Posterior cingulate gyrus (tissue), 11 donors: ENCODE data around the gene JAG2.

Experiments used
- DNase-seq, 10 donors: peaks; one replicate each; pipeline versions ENCODE4 v3.0.0 to v3.0.0-alpha.2; 2020 to 2021; ENCODE audit warnings: mixed read lengths in 3 of 10
- intact Hi-C: fragments of 100-400 bp; cut with DNase I; formaldehyde crosslinking; loops from one replicate; pipeline ENCODE4 v1.15.1; 2023

Gene JAG2

GRCh38 chr14:105204206-105204930 is 35.8 kb upstream of the JAG2 start:
- intact Hi-C loops = no loop called here
- peak in 8 of 10 donors; percentile 37 to 95 (median 60) for DNase-seq

DNA sequence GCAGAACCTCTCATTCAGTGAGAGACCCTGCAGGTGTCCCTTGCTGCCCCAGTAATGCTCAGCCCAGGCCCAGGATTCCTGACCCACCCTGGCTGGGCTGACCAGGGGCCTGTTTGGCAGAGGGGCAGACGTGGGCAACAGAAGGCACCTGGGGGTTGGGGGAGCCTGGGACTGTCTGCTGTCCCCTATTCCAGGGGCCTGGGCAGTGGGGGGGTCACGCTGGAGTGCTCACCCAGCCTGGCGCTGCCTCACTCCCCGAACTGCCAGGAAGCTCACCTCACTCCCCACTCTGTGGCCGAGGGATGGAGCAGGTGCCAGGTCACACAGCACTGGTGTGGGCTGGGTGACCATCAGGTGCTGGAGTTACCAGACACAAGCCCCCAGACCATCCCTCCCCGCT is 35.1 kb upstream of the JAG2 start:
- intact Hi-C loops = loop anchor here (1.0 to 2.0 kb wide), 2 partner anchors 79 to 149 kb away; no protein-coding TSS in a partner anchor
- no peak for DNase-seq

- intact Hi-C loops = loop anchor here (1.0 to 2.0 kb wide), 2 partner anchors 79 to 150 kb away; no protein-coding TSS in a partner anchor
- peak; percentile 61 to 97 (median 82) for DNase-seq
Observed at GRCh38 chr14:105203057-105203531, 34.5 kb upstream of the JAG2 start.

- intact Hi-C loops = loop anchor here (2.0 kb wide), 1 partner anchor 151 kb away; no protein-coding TSS in a partner anchor
- no peak for DNase-seq
Observed at GRCh38 chr14:105201925-105202513, 33.4 kb upstream of the JAG2 start.

DNA sequence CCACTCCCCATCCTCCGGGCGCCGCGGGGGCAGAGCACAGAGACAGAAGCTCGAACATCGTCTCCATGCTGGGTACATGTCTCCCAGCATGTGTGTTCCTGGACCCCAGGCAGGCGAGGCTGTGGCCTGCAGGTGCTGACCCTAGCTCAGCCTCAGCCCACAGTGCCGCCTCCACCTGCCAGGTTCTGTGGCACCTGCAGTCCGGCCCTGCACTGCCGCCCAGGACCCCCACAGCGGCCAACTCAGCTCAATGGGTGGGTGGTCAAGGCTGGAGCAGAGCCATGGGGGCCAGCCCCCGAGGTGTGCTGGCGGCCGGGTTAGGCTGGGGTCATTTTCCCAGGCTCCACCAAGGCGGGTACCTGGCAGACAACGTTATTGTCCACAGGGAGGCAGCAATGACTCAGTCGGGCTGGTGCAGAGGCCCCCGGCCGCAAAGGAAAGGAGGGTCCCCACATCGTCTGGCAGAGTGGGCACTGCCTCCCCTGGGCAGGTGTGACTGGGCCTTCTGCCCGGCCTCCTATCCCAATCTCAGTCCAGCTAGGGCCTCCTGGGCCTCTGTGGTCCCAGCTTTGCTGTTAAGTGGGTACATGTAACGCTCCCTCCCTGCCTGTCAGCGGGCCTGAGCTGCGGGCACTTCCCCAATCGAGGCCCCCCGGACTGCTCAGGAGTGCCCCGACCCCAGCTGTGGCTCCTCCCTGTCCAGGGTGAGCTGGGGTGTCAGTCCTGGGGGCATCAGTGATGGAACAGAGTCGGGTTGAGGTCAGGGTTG is 32.8 kb upstream of the JAG2 start:
- intact Hi-C loops = no loop called here
- DNase-seq = no peak

DNA sequence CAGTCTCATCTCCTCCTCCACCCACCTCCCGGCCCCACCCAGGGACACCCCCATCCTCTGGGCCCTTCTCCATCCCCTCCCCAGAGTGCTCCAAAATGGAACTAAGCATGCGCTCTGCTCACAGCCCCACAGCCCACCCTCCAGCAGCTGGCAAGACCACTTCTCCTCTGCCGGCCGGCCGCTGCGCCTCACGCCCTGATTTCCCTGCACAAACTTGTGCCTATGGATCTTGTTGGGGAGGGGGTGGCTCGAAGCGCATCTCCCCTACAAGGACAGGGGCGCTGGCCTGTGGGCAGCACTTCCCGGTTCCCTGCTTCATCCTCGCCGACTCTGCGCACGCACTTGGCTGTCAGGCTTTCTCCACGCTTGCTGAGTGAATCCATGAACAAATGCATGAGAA is 32.1 kb upstream of the JAG2 start:
- intact Hi-C loops = no loop called here
- no peak for DNase-seq

DNA sequence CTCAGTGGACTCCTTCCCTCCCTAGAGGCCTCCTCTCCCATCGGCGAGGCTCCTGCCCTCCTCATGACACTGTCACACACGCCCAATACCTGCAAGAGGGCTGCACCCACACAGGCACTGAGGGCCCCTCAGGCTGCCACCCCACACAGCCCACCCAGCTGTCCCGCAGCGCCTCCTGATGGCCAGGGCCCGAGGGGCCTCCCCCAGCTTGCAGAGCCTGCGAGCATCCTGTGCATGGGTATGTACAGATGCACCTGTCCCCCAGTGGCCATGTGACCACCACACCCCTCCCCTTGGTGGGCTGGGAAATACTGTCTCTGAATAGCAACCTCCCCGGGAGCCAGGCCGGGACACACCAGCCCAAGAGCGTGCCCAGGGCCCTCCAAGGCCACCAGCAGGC is 31.5 kb upstream of the JAG2 start:
- intact Hi-C loops = no loop called here
- DNase-seq = no peak

- intact Hi-C loops = no loop called here
- DNase-seq = no peak
Observed at GRCh38 chr14:105199093-105199492, 30.5 kb upstream of the JAG2 start.

DNA sequence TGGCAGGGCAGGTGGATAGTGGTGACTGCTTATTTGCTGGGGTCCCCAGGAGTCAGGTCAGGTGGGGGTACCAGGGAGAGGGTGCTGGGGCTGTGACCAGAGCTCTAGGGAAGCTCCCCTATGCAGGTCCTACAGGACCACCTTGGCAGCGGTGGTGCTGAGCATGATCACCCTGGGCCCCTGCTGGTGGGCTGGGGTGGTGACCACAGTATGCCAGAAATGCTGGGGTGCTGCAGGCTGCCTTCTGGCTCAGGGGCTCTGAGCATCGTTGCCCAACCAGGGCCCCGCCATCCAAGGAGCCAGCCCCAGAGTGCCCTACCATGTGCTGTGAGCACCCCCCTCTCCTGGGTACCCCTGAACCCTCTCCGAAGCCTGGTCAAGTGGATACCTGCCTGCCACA is 30.0 kb upstream of the JAG2 start:
- no peak for DNase-seq
- intact Hi-C loops = no loop called here

- DNase-seq = peak in 1 of 10 donors; percentile 44
- intact Hi-C loops = no loop called here
Observed at GRCh38 chr14:105197211-105197641, 28.6 kb upstream of the JAG2 start.

- DNase-seq = peak in 1 of 10 donors; percentile 43
- intact Hi-C loops = no loop called here
Observed at GRCh38 chr14:105196265-105196960, 27.8 kb upstream of the JAG2 start.

GRCh38 chr14:105195522-105196264 is 27.1 kb upstream of the JAG2 start:
- DNase-seq = no peak
- intact Hi-C loops = no loop called here

DNA sequence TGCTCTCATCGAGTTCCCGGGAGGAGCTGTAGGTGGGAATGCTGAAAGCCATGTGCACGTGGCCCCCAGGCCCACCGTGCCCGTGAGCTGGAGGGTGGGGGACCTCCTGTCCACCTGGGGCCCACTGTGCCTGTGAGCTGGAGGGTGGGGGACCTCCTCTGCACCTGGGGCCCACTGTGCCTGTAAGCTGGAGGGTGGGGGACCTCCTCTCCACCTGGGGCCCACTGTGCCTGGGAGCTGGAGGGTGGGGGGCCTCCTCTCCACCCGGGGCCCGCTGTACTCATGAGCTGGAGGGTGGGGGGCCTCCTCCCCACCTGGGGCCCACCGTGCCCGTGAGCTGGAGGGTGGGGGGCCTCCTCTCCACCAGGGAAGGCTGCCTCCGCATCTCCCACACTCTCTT is 26.5 kb upstream of the JAG2 start:
- DNase-seq = no peak
- intact Hi-C loops = no loop called here

GRCh38 chr14:105193916-105194782 is 25.6 kb upstream of the JAG2 start:
- no peak for DNase-seq

DNA sequence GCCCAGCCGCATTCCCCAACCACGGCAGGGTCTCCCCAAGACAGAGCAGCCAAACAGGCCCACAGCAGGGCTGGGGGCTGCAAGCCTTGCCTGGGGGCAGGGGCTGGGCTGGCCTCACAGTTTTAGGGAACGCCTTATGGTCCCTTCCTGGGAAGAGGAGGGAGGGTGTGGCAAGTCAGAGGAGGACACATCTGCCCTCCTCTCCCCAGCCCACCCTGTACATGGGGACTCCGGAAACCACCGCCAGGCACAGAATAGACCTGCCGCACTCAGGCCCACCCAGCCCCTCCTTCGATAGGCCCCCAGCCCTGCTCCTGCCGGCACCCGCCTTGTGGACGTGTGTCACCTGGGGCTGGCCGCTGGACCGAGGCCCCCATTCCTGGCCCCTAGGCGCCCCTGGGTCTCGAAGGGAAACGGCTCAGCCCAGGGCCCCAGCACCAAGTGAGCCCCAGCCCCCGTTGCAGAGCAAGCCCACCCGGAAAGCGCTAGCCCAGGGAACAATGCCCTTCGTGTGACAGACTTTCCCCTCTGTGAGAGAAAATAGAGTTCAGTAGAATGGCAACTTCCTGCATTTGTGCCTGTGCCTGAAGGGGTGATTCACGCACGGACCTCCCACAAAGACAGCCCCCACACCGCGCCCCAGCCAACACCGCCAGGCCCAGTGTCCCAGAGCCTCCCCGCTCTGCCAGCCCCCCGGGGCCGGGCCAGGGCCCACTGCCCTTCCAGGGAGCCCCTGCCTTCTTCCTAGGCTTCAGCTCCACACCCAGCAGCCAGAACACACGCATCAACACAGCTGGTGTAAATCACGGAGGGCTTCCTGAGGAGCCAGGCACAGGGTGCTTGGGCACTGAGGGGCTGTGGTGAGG is 24.5 kb upstream of the JAG2 start:
- no peak for DNase-seq
- intact Hi-C loops = no loop called here

More at GRCh38 chr14:105193916-105194782, 25.6 kb upstream of the JAG2 start:
- intact Hi-C loops = no loop called here

DNA sequence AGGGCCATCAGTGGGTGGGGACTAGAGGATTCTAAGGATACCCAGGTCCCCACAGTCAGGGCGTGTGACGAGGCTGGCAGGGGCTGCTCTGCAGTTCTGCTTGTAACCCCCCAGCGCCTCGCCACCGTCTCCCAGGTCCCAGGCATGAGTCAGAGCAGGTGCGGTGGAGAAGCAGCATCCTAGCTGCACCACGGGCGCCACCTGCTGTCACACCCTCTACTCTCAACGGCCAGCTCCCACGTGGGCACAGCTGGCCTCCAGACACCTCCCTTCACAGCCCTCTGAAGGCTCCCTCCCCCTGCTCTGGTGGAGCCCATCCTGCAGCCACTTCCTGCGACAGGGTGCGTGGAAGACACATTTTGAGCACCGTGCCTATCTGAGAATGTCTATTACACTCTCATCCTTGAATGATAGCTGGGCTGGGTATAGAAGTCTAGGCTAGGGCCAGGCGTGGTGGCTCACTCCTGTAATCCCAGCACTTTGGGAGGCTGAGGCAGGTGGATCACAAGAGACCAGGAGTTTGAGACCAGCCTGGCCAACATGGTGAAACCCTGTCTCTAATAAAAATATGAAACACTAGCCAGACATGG is 19.5 kb upstream of the JAG2 start:
- DNase-seq = no peak
- intact Hi-C loops = no loop called here

DNA sequence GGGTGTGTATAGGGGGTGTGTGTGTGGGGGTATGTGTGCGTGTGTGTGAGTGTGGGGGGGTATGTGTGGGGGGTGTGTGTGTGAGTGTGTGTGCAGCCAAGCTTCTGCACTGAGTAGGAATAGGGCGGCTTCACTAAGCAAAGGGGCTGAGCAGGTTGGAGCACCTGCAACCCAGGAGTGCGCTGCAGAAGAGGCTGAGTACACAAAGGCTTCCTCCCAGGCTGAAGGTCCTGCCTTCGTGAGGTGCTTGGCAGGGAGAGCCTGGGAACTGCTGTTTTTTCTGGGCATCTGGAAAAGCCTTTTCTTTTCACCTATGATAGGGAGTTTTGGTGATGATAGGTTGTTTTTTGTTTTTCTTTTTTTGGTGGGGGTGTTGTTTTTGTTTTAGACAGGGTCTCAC is 18.5 kb upstream of the JAG2 start:
- intact Hi-C loops = no loop called here
- no peak for DNase-seq

DNA sequence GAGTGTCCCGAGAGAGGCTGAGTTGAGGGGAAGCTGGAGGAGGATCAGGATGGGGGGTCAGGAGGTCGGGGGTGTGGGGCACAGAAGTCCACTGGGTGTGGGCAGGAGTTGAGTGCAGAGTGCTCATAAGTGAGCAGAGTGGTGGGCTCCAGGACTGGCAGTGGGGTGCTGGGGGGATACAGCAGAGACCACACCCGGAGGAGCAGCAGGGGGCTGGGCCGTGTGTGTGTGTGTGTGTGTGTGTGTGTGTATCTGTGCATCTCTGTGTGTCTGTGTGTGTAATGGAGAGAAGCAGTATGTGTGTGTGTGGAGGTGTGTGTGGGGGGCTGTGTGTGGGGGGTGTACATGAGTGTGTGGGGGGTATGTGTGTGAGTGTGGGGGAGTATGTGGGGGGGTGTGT is 17.4 kb upstream of the JAG2 start:
- intact Hi-C loops = no loop called here
- no peak for DNase-seq
